Measurements from ENCODE around the gene MRTFB.

- TF ChIP-seq CTCF (IDR thresholded peaks at IDR 0.05) (no peak), POLR2A (IDR thresholded peaks at IDR 0.05) (no peak)
Observed at GRCh38 chr16:14104066-14104465, 32.9 kb downstream of the MRTFB start.
